ENCODE results near the gene ZBTB24. TPM values are rescaled to one million over a fixed set of nuclear protein-coding genes. Genes with fewer than 3 reads are reported as not detected.

The ZBTB24 gene
- total and polyA plus RNA-seq, 2 of the 13 experiments (the other 11 are each of a cell fraction or from before 2014, with no cell fraction given), result 1.5 to 6.2 TPM

DNA sequence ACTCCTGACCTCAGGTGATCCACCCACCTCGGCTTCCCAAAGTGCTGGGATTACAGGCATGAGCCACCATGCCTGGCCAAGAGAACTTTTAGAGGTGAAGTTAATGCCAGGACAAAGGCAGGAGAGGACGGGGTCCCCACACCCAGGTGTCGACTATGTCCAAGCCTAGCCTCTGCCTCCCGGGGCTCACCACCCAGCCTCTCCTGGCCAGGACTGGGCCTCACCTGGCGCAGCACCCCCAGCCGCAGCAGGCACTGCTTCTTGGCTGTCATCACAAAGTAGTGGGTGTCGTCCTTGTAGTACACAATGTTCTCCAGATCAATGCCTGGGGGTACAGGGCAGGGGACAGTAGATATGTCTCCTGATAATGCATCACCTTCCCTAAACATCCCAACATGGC, 31.6 kb downstream of the ZBTB24 start (continued):
- TF ChIP-seq ZFAT (CRISPR knock-in tag; conservative IDR thresholded peaks at IDR 0.05) (no peak), ARNT (IDR thresholded peaks at IDR 0.05) (no peak), ZNF383 (CRISPR knock-in tag; IDR thresholded peaks at IDR 0.05; ENCODE audit: borderline replicate concordance) (no peak), ZNF773 (CRISPR knock-in tag; IDR thresholded peaks at IDR 0.05; ENCODE audit: borderline replicate concordance) (no peak), PITX1 (CRISPR knock-in tag; IDR thresholded peaks at IDR 0.05) (no peak), SRSF1 (optimal IDR thresholded peaks at IDR 0.05; ENCODE audit: low read depth, low read length) (no peak)
- TF ChIP-seq, protein P1, sequence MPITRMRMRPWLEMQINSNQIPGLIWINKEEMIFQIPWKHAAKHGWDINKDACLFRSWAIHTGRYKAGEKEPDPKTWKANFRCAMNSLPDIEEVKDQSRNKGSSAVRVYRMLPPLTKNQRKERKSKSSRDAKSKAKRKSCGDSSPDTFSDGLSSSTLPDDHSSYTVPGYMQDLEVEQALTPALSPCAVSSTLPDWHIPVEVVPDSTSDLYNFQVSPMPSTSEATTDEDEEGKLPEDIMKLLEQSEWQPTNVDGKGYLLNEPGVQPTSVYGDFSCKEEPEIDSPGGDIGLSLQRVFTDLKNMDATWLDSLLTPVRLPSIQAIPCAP (CRISPR knock-in tag; IDR thresholded peaks at IDR 0.05; ENCODE audit: low read depth), result no peak

DNA sequence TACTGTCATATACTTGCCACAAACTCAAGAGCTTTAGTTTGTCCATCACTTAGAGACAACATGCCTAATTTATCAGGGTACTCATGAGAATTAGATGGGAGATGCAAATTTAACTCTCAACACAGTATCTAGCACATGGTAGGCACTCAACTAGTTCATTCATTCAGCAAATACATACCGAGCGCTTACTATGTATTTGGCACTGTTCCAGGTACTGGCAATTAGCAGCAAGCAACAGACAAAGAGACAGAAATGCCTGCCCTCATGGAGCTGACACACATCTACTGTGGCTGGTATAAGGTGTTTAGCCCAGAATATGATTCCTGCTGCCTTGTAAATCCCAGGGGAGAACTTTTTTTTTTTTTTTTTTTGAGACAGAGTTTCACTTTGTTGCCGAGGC, 32.2 kb downstream of the ZBTB24 start:
- no peak overlapping the region for H2AFZ ChIP-seq (ENCODE audit: low read length)
- H3K9ac ChIP-seq (ENCODE audit: insufficient read depth, low read depth, low read length), result no peak overlapping the region
- H3K4me3 ChIP-seq (replicated peaks in 1 of 3; ENCODE audit: insufficient read depth in 1 of 3, low read depth in 2 of 3, low read length in 3 of 3), result no peak overlapping the region
- H3K27me3 ChIP-seq (ENCODE audit: control insufficient read depth in 1 of 2, insufficient read depth in 2 of 2, low read length in 2 of 2), result no peaks in the 10 kb centered on the region
- DNase-seq (ENCODE audit: low spot score), result no peak
- no peak for FAIRE-seq
- no peaks in the 10 kb centered on the region for H3K9me3 ChIP-seq (ENCODE audit: low read length)
- no TSS peak for BruUV-seq (replicated peaks)
- ATAC-seq, result no peak
- H4K20me1 ChIP-seq (ENCODE audit: insufficient read depth, low read length), result no peaks in the 10 kb centered on the region
- CTCF ChIA-PET (ENCODE audit: low intra/inter-chr PET ratio, low total read pairs), result no interaction called here
- intact Hi-C loops (cut with micrococcal nuclease; ENCODE audit: unreplicated experiment), result no loop called here
- H3K4me1 ChIP-seq (ENCODE audit: insufficient read depth, low read length), result peaks cover 8% of the 10 kb centered on the region; the same call in 1 of the 2 replicates
- in situ Hi-C loops (cut with HindIII; ENCODE audit: extremely low pct_ligation_motif_present, low pct_unique_long_range_greater_than_20kb), result no loop called here
- no peaks in the 10 kb centered on the region for H3K79me2 ChIP-seq (ENCODE audit: insufficient read depth, low read length)
- no peaks in the 10 kb centered on the region; a peak in 2 of 5 replicates for H3K36me3 ChIP-seq (replicated peaks in 1 of 2; ENCODE audit: control insufficient read depth in 1 of 2, insufficient read depth in 2 of 2, low read length in 2 of 2)
- 91% methylated on average over 3 of the region's 3 CpGs for WGBS (ENCODE audit: low lambda C conversion rate)
- POLR2A ChIA-PET, result interaction anchor here (1.0 kb wide), 1 partner anchor 9 kb away, joined by 3 read pairs; no protein-coding TSS in a partner anchor
- no peak overlapping the region for H3K4me2 ChIP-seq (ENCODE audit: low read depth, low read length)
- H3K27ac ChIP-seq (ENCODE audit: extremely low read length, insufficient read depth, low read length), result no peak overlapping the region
- TF ChIP-seq ZNF501 (CRISPR knock-in tag; IDR thresholded peaks at IDR 0.05) (no peak), SP1 (IDR thresholded peaks at IDR 0.05) (no peak), SP1 (CRISPR knock-in tag; IDR thresholded peaks at IDR 0.05) (no peak), HOXA3 (CRISPR knock-in tag; IDR thresholded peaks at IDR 0.05) (no peak), ZNF20 (CRISPR knock-in tag; IDR thresholded peaks at IDR 0.05) (no peak), HDAC1 (CRISPR knock-in tag; IDR thresholded peaks at IDR 0.05) (no peak), KDM4B (CRISPR knock-in tag; IDR thresholded peaks at IDR 0.05) (no peak), MBD4 (IDR thresholded peaks at IDR 0.05; ENCODE audit: borderline replicate concordance, low read length) (no peak), ELF4 (CRISPR knock-in tag; IDR thresholded peaks at IDR 0.05; ENCODE audit: borderline replicate concordance) (no peak), CEBPG (CRISPR knock-in tag; IDR thresholded peaks at IDR 0.05) (no peak), SETDB1 (CRISPR knock-in tag; IDR thresholded peaks at IDR 0.05; ENCODE audit: borderline replicate concordance) (no peak), ZNF766 (CRISPR knock-in tag; IDR thresholded peaks at IDR 0.05; ENCODE audit: borderline replicate concordance) (no peak), POLR2A (IDR thresholded peaks at IDR 0.05; ENCODE audit: insufficient read depth in 1 of 2, low read depth in 2 of 2, low read length in 2 of 2) (no peak)
- TF ChIP-seq, protein P2, sequence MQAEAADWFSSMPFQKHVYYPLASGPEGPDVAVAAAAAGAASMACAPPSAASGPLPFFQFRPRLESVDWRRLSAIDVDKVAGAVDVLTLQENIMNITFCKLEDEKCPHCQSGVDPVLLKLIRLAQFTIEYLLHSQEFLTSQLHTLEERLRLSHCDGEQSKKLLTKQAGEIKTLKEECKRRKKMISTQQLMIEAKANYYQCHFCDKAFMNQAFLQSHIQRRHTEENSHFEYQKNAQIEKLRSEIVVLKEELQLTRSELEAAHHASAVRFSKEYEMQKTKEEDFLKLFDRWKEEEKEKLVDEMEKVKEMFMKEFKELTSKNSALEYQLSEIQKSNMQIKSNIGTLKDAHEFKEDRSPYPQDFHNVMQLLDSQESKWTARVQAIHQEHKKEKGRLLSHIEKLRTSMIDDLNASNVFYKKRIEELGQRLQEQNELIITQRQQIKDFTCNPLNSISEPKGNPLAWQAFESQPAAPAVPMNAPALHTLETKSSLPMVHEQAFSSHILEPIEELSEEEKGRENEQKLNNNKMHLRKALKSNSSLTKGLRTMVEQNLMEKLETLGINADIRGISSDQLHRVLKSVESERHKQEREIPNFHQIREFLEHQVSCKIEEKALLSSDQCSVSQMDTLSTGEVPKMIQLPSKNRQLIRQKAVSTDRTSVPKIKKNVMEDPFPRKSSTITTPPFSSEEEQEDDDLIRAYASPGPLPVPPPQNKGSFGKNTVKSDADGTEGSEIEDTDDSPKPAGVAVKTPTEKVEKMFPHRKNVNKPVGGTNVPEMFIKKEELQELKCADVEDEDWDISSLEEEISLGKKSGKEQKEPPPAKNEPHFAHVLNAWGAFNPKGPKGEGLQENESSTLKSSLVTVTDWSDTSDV (CRISPR knock-in tag; IDR thresholded peaks at IDR 0.05), result no peak
- TF ChIP-seq, protein P3, sequence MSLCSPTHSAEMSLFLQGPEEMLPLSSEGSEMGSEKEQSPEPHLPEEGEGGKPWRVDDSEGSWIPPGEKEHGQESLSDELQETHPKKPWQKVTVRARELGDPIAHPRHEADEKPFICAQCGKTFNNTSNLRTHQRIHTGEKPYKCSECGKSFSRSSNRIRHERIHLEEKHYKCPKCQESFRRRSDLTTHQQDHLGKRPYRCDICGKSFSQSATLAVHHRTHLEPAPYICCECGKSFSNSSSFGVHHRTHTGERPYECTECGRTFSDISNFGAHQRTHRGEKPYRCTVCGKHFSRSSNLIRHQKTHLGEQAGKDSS (CRISPR knock-in tag; IDR thresholded peaks at IDR 0.05; ENCODE audit: borderline replicate concordance, low read depth), result no peak
- TF ChIP-seq, protein P4, sequence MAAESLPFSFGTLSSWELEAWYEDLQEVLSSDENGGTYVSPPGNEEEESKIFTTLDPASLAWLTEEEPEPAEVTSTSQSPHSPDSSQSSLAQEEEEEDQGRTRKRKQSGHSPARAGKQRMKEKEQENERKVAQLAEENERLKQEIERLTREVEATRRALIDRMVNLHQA (CRISPR knock-in tag; IDR thresholded peaks at IDR 0.05), result no peak
